ENCODE measurements around the gene SPTSSB.

SPTSSB gene

GRCh38 chr3:161413127-161413854, 42.0 kb upstream of the SPTSSB start:
- H3K4me3 ChIP-seq (ENCODE audit: low read depth, low read length): no peak overlapping the region
- TF ChIP-seq, protein P1, sequence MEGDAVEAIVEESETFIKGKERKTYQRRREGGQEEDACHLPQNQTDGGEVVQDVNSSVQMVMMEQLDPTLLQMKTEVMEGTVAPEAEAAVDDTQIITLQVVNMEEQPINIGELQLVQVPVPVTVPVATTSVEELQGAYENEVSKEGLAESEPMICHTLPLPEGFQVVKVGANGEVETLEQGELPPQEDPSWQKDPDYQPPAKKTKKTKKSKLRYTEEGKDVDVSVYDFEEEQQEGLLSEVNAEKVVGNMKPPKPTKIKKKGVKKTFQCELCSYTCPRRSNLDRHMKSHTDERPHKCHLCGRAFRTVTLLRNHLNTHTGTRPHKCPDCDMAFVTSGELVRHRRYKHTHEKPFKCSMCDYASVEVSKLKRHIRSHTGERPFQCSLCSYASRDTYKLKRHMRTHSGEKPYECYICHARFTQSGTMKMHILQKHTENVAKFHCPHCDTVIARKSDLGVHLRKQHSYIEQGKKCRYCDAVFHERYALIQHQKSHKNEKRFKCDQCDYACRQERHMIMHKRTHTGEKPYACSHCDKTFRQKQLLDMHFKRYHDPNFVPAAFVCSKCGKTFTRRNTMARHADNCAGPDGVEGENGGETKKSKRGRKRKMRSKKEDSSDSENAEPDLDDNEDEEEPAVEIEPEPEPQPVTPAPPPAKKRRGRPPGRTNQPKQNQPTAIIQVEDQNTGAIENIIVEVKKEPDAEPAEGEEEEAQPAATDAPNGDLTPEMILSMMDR (IDR thresholded peaks at IDR 0.05; ENCODE audit: low read depth, low read length): no peak

DNA sequence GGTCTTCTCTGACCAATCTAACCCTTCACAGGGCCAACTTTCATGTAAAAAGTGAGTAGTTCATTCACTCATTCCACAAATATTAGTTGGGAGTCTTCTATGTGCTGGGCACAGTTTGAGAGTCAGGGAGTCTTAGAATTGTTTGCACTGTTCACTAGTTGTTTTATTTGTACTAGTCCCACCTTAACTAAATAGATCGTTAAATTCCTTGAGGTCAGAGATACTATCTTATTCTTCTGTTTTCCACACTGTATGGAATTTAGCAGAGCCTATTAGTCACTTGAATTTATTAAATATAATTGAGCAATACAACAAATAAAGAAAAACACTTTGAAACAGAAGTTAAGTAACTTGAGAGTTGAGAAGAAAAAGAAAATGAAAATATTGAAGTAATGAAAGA, 40.8 kb upstream of the SPTSSB start:
- TF ChIP-seq, protein P1 (IDR thresholded peaks at IDR 0.05; ENCODE audit: low read depth, low read length): no peak

GRCh38 chr3:161409858-161410257, 38.5 kb upstream of the SPTSSB start:
- TF ChIP-seq, protein P1 (IDR thresholded peaks at IDR 0.05; ENCODE audit: low read depth, low read length): no peak

More for the DNA sequence above, 40.8 kb upstream of the SPTSSB start:
- no peak overlapping the region for H3K4me3 ChIP-seq (ENCODE audit: low read depth, low read length)

DNA sequence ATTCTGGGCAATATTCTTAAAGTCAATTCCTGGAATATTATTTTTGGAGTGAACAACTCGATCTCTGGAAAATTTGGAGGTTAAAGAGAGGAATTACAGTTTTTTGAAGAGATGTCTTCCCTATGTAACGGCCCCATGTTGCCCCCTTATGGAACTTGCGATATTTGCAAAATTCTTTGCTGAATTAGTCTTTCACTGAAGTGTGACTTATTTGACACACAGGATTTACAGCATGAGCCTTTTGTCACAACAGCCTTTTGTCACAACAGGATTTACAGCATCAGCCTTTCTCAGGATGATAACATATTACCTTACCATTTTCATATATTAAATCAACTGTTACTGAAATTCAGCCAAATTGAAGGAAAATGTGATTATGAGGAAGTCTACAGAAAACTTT, 37.8 kb upstream of the SPTSSB start:
- TF ChIP-seq, protein P1 (IDR thresholded peaks at IDR 0.05; ENCODE audit: low read depth, low read length): no peak; the same call in 1 of the 2 replicates
- no peak overlapping the region for H3K4me3 ChIP-seq (ENCODE audit: low read depth, low read length)

More at GRCh38 chr3:161409858-161410257, 38.5 kb upstream of the SPTSSB start:
- H3K4me3 ChIP-seq (ENCODE audit: low read depth, low read length): no peak overlapping the region

DNA sequence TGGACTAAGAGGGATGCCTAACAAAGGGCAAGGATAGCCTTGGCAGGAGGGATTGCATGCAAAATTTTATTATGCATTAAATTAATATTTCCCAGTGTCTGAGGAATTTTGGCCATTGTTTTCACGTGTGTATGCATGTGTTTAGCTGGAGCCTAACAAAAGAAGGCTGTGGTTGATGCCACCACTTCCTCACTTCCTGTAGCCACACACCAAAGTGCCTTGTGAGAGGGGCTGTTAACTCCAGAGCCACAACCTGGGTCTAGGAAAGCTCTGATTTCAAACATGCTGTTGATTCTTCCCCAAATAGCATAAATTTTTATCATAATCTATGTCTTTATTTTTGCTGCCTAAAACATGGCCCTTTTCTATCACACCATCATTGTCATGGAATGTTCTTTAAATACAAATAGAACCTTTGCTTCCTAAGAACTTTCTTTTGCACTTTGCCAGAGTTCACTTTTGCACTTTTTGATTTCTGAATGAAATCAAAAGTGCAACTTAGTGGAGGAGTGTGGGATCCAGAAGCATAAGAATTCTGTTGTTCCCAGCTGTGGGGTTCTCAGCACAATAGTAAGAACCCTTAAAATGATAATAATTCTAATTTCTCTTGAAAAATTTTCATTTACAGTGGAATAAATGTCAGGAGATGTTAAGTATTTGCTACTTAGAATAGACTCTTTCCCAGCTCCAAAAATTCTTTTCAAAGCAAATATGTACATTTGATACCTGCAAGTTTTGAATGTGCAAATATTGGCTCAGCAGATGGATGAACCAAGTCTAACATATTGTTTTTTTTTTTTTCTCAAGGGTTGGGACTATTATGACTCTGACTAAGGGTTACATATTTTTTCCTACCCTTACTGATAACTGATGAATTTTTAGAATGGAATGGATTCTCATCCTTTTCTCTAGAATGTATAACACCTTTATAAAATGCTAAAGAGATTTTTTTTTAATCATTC, 35.6 kb upstream of the SPTSSB start:
- TF ChIP-seq, protein P1 (IDR thresholded peaks at IDR 0.05; ENCODE audit: low read depth, low read length): no peak
- no peak overlapping the region for H3K4me3 ChIP-seq (ENCODE audit: low read depth, low read length)

- TF ChIP-seq, protein P1 (IDR thresholded peaks at IDR 0.05; ENCODE audit: low read depth, low read length): no peak
- H3K4me3 ChIP-seq (ENCODE audit: low read depth, low read length): no peak overlapping the region
Measured at GRCh38 chr3:161405836-161406235, 34.5 kb upstream of the SPTSSB start.

Measured in WI38 (cell line).